MCF 10A (cell line): ENCODE data around the gene GGTLC2. TPM values are rescaled to one million over a fixed set of nuclear protein-coding genes. Genes with fewer than 3 reads are reported as not detected.
A peak's percentile ranks its signal among the peaks of the same experiment; 100 is the strongest.

Source experiments
- BruUV-seq: library from RNA; stranded (reverse); fragments of 400-500 nt; replicated peaks from 2 replicates; lab custom pipeline; 2021; lab: Mats Ljungman, UMichigan
- CTCF ChIA-PET: fragments of 300-600 bp; sonication (Branson Sonifier 250); formaldehyde crosslinking; extraction: SDS; loops from one replicate; lab custom pipeline; 2021; ENCODE audit warnings: antibody characterized with exemption, inconsistent platforms; lab: Yijun Ruan, JAX
- POLR2A ChIA-PET: fragments of 300-600, 350-650 bp; sonication (Branson Sonifier 250); formaldehyde crosslinking; extraction: SDS; loops from one replicate; lab custom pipeline; 2020; ENCODE audit warnings: antibody characterized with exemption, inconsistent platforms; lab: Yijun Ruan, JAX
- DNase-seq: peaks from one replicate; pipeline ENCODE4 v3.0.0-alpha.2; 2018; ENCODE audit not compliant: unreplicated experiment
- H3K27ac Mint-ChIP-seq: one replicate; pipeline ENCODE4 v1.8.0; 2022; ENCODE audit warnings: mild to moderate bottlenecking, low read depth, mixed read lengths; ENCODE audit not compliant: unreplicated experiment
- H3K27me3 Mint-ChIP-seq: one replicate; pipeline ENCODE4 v1.8.0; 2022; ENCODE audit warnings: mixed read lengths; ENCODE audit not compliant: insufficient read depth, unreplicated experiment
- H3K36me3 Mint-ChIP-seq: one replicate; pipeline ENCODE4 v1.8.0; 2022; ENCODE audit warnings: mild to moderate bottlenecking, moderate library complexity, mixed read lengths; ENCODE audit not compliant: insufficient read depth, unreplicated experiment
- H3K4me1 Mint-ChIP-seq: one replicate; pipeline ENCODE4 v1.8.0; 2022; ENCODE audit warnings: mixed read lengths; ENCODE audit not compliant: insufficient read depth, unreplicated experiment
- H3K4me3 Mint-ChIP-seq: one replicate; pipeline ENCODE4 v1.8.0; 2022; ENCODE audit warnings: mild to moderate bottlenecking, moderate library complexity, mixed read lengths; ENCODE audit not compliant: unreplicated experiment
- H3K9me3 Mint-ChIP-seq: one replicate; pipeline ENCODE4 v1.8.0; 2022; ENCODE audit warnings: mixed read lengths; ENCODE audit not compliant: unreplicated experiment
- CTCF ChIP-seq: fragments of 200-600 bp; IDR thresholded peaks from one replicate; pipeline ENCODE4 v1.8.0; 2022; ENCODE audit warnings: antibody characterized with exemption, mild to moderate bottlenecking; ENCODE audit not compliant: unreplicated experiment
- intact Hi-C: fragments of 100-400 bp; cut with micrococcal nuclease; formaldehyde crosslinking; loops from 2 replicates; pipeline ENCODE4 v1.14.1; 2022
- total RNA-seq: library from RNA; stranded (reverse); gene quantifications from 2 replicates; pipeline ENCODE4 v1.2.3, GENCODE V29; 2022

The GGTLC2 gene
- total RNA-seq, 1 experiment from 2014 or later, result not detected

GRCh38 chr22:22691716-22692701 is 47.6 kb downstream of the GGTLC2 start:
- peak; percentile 66 for DNase-seq

GRCh38 chr22:22692707-22693530 is 48.5 kb downstream of the GGTLC2 start:
- Mint-ChIP-seq H3K27me3 (no peaks in the 10 kb centered on the region), H3K36me3 (no peaks in the 10 kb centered on the region), H3K4me1 (peaks cover 15% of the 10 kb centered on the region), H3K27ac (peak overlapping the region; percentile 3), H3K9me3 (no peaks in the 10 kb centered on the region), H3K4me3 (no peak overlapping the region)
- CTCF ChIA-PET, result interaction anchor here (0.6 to 7.1 kb wide), 19 partner anchors 9 to 1162 kb away, joined by 3 to 68 read pairs (median 6); no protein-coding TSS in a partner anchor
- BruUV-seq, result no TSS peak
- peak; percentile 86 for DNase-seq
- POLR2A ChIA-PET, result interaction anchor here (0.6 to 1.0 kb wide), 2 partner anchors 87 to 279 kb away, joined by 3 to 4 read pairs; no protein-coding TSS in a partner anchor
- intact Hi-C loops, result loop anchor here (1.0 kb wide), 1 partner anchor 55 kb away; no protein-coding TSS in a partner anchor
- TF ChIP-seq CTCF, result peak; percentile 75

More at GRCh38 chr22:22691716-22692701, 47.6 kb downstream of the GGTLC2 start:
- no peaks in the 10 kb centered on the region for H3K9me3 Mint-ChIP-seq
- H3K27ac Mint-ChIP-seq, result no peak overlapping the region
- TF ChIP-seq CTCF, result no peak
- H3K4me1 Mint-ChIP-seq, result peaks cover 15% of the 10 kb centered on the region
- ChIA-PET POLR2A (interaction anchor here (0.6 kb wide), 1 partner anchor 86 kb away, joined by 3 read pairs; no protein-coding TSS in a partner anchor), CTCF (interaction anchor here (0.7 to 7.1 kb wide), 16 partner anchors 8 to 1161 kb away, joined by 3 to 68 read pairs (median 6); no protein-coding TSS in a partner anchor)
- H3K36me3 Mint-ChIP-seq, result no peaks in the 10 kb centered on the region
- intact Hi-C loops, result loop anchor here (1.0 kb wide), 1 partner anchor 56 kb away; no protein-coding TSS in a partner anchor
- H3K4me3 Mint-ChIP-seq, result no peak overlapping the region
- no TSS peak for BruUV-seq
- no peaks in the 10 kb centered on the region for H3K27me3 Mint-ChIP-seq

- Mint-ChIP-seq H3K36me3 (no peaks in the 10 kb centered on the region), H3K27me3 (no peaks in the 10 kb centered on the region), H3K27ac (peak overlapping the region; percentile 3), H3K4me1 (peaks cover 15% of the 10 kb centered on the region), H3K4me3 (no peak overlapping the region), H3K9me3 (no peaks in the 10 kb centered on the region)
- intact Hi-C loops, result no loop called here
- ChIA-PET POLR2A (interaction anchor here (1.0 kb wide), 1 partner anchor 280 kb away, joined by 4 read pairs; no protein-coding TSS in a partner anchor), CTCF (interaction anchor here (0.6 to 7.1 kb wide), 10 partner anchors 9 to 446 kb away, joined by 3 to 68 read pairs (median 6); no protein-coding TSS in a partner anchor)
- no peak for DNase-seq
- no peak for TF ChIP-seq CTCF
- BruUV-seq, result no TSS peak
These were observed 49.1 kb downstream of the GGTLC2 start for GRCh38 chr22:22693531-22693884.
